ACHN (cell line): Measurements from ENCODE around the gene CDH13.

Source experiments
- DNase-seq: peaks from one replicate; pipeline ENCODE4 v3.0.0-alpha.2; 2015
- in situ Hi-C: cut with HindIII; loops from 2 replicates; pipeline ENCODE4 v1.10.0; 2017; ENCODE audit warnings: low sequenced_read_pairs, low pct_ligation_motif_present, low pct_unique_long_range_greater_than_20kb

The CDH13 gene

DNA sequence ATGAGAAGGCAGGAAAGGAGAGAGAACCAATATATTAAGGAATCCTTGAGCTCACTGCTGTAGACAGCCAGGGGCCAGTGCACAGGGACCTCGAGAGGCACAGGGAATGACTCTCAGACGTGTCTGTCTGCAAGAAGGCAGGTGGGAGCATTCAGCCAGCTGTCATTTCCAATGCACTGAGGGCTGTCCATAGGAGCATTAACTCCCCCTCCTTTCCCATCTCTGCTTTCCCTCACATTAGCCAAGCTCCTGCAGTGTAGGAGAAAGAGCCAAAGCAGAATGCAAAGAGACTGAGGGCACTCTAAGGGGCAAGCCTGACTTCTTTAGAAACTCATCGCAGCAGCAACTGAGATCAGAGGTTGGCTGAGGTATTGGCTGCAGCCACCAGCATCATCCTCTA, 218.3 kb downstream of the CDH13 start:
- no peak for DNase-seq
- in situ Hi-C loops, result no loop called here

GRCh38 chr16:82846806-82847205, 220.0 kb downstream of the CDH13 start:
- in situ Hi-C loops, result no loop called here
- DNase-seq, result no peak

- in situ Hi-C loops, result no loop called here
- DNase-seq, result no peak
Observed at GRCh38 chr16:82848013-82848412, 221.2 kb downstream of the CDH13 start.

DNA sequence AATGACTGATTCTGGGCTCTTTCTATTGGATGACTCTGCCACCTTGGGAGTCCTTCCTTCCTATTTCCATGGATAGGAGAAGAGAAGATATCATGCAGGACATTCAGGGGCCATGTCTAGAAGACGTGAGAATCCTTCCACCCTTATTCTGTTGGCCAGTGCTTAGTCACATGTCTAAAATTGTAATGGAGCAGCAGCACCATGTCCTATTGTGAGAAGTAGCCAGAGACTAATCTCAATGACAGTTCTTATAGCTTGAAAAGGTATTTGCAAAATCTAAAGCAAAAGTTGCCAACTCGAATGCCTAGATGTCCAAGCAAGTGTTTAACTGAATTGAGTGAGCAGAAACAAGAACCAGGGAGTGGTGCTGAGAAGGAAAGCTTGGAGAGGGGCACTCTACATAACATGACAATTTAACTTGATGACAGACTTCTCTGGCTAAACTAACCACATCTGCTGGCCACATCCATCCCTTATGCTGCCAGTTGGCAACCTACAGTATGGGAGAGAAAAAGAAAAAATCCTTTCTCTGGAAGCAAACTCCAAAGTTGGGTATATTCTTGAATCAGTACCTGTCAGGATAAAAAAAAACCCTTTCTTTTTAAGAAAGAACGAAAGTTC, 225.7 kb downstream of the CDH13 start:
- in situ Hi-C loops, result no loop called here
- no peak for DNase-seq

DNA sequence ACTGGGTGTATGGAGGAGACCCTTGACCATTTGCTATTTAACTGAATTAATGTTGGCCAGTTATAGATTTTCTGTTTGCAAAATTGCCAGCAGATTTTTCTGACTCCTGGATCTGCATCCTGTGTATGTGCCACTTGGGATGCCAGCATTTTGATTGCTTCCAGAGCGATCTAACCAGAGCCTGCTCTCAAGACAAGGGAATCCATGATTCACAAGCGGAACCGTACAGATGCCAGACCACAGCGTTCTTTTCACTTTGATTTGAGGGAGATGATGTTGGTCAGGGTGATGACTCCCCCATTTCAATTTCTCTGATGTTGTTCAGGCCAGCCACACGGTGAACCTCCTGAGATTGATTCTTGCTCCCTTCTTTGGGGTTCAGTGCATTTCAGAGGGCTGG, 228.7 kb downstream of the CDH13 start:
- in situ Hi-C loops, result no loop called here
- DNase-seq, result no peak

GRCh38 chr16:82857693-82858365, 231.1 kb downstream of the CDH13 start:
- DNase-seq, result no peak
- in situ Hi-C loops, result no loop called here

GRCh38 chr16:82859662-82860061, 232.9 kb downstream of the CDH13 start:
- DNase-seq, result no peak
- in situ Hi-C loops, result no loop called here

DNA sequence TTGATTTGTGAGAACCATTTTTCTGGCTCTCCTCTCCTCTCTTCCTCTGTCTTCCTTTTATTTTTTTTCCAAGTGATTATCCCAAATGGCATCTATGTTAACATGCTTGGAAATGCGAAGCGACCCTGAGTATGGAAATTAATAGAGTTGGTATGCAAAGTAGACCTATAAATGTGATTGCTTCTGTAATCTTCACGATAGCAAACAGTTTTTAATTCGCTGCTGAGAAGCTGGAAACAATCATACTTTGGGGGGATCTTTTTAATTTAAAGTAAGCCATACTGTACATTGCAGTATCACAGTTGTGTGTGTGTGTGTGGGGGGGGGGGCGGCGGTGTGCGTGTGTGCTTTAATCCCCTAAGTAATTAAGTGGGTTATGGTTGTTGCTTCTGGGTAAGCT, 233.3 kb downstream of the CDH13 start:
- no peak for DNase-seq
- in situ Hi-C loops, result no loop called here

- in situ Hi-C loops, result no loop called here
- no peak for DNase-seq
Observed at GRCh38 chr16:82862057-82862456, 235.3 kb downstream of the CDH13 start.

DNA sequence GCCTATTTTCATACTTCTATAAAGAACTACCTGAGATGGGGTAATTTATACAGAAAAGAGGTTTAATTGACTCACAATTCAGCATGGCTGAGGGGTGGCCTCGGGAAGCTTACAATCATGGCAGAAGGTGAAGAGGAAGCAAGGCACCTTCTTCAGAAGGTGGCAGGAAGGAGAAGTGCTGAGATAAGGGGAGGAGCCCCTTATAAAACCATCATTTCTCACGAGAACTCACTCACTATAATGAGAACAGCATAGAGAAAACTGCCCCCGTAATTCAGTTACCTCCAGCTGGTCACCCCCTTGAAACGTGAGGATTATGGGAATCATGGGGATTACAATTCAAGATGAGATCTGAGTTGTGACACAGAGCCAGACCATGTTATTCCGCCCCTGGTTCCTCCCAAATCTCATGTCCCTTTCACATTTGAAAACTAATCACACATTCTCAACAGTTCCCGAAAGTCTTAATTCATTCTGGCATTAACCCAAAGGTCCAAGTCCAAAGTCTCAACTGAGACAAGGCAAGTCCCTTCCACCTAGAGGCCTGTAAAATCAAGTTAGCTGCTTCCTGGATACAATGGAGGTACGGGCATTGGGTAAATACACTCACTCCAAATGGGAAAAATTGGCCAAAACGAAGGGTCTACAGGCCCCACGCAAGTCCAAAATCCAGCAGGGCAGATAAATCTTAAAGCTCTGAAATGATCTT, 237.7 kb downstream of the CDH13 start:
- in situ Hi-C loops, result no loop called here
- no peak for DNase-seq

GRCh38 chr16:82865412-82865811, 238.6 kb downstream of the CDH13 start:
- in situ Hi-C loops, result no loop called here
- no peak for DNase-seq

- in situ Hi-C loops, result no loop called here
- DNase-seq, result no peak
Observed at GRCh38 chr16:82867485-82867884, 240.7 kb downstream of the CDH13 start.

- no peak for DNase-seq
- in situ Hi-C loops, result no loop called here
Observed at GRCh38 chr16:82874271-82874670, 247.5 kb downstream of the CDH13 start.

GRCh38 chr16:82874672-82875071, 247.9 kb downstream of the CDH13 start:
- DNase-seq, result no peak
- in situ Hi-C loops, result no loop called here

DNA sequence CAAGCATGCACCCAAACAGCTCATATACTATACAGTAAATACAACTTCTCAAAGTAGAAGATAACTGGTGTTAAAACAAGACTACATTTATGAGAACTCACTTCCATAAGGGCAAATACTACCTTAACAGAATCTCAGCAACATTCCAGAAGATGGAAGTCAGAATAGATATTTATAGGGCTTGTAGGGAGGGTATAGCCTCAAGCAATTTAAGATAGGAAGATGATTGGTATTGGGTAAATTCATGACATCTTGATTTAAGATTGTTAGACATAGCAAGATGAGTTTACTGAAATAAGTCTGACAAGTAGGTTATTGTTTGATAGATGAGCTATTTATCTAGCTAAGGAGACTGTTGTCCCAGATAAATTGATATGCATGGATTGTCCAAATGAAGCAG, 250.2 kb downstream of the CDH13 start:
- in situ Hi-C loops, result no loop called here
- no peak for DNase-seq

DNA sequence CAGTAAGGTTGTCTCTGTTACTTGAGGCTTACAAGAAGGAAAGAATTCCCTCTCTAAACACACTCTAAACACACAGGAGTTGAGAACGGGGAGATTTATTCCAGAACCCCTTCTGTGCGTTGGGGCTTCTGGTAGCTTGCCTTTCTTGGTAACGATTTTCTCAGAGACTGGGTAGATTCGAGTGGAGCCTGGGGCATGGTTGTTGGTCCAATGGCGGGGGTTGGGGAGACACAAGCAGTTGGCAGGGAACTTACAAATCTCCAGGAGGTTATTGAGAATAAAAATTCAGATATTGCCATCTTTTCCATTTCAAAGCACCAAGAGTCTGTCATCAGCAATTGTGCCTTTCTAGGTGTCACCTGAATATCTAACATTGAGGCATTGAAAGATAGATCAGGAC, 251.7 kb downstream of the CDH13 start:
- in situ Hi-C loops, result no loop called here
- DNase-seq, result no peak

GRCh38 chr16:82880346-82880745, 253.6 kb downstream of the CDH13 start:
- no peak for DNase-seq
- in situ Hi-C loops, result no loop called here

GRCh38 chr16:82881516-82881915, 254.7 kb downstream of the CDH13 start:
- DNase-seq, result no peak
- in situ Hi-C loops, result no loop called here

- in situ Hi-C loops, result no loop called here
- no peak for DNase-seq
Observed at GRCh38 chr16:82882226-82882625, 255.5 kb downstream of the CDH13 start.
